Colonic mucosa (tissue), 4 donors: ENCODE data around the gene INMT. TPM values are rescaled to one million over a fixed set of nuclear protein-coding genes. Genes with fewer than 3 reads are reported as not detected.

Experiments
- DNase-seq: peaks from one replicate; pipeline ENCODE4 v3.0.0-alpha.2; 2020
- H3K27ac ChIP-seq: fragments of 200-600 bp; one replicate; pipeline ENCODE4 v1.8.0; 2021
- H3K27me3 ChIP-seq: fragments of 200-600 bp; one replicate; pipeline ENCODE4 v1.8.0; 2021
- H3K36me3 ChIP-seq: fragments of 200-600 bp; one replicate; pipeline ENCODE4 v1.8.0; 2021
- H3K4me1 ChIP-seq: fragments of 200-600 bp; one replicate; pipeline ENCODE4 v1.8.0; 2021; ENCODE audit warnings: mild to moderate bottlenecking
- H3K4me3 ChIP-seq: fragments of 200-600 bp; one replicate; pipeline ENCODE4 v1.8.0; 2021
- H3K9ac ChIP-seq, 2 donors: one replicate each; pipeline ENCODE4 v1.7.0; 2013; ENCODE audit warnings: control low read depth in 2 of 2, low read depth in 2 of 2, low read length in 2 of 2
- H3K9me3 ChIP-seq: fragments of 200-600 bp; one replicate; pipeline ENCODE4 v1.8.0; 2021
- intact Hi-C: fragments of 100-400 bp; cut with DNase I; formaldehyde crosslinking; loops from one replicate; pipeline ENCODE4 v1.14.1; 2022
- total RNA-seq, 2 donors: library from RNA; stranded (reverse); fragmentation: NEBNext Ultra II Directional in 1 of 2; extraction: Animal tissue kit (Norgen Biotek cat#: 25700) in 1 of 2; gene quantifications; one replicate each; pipeline ENCODE4 v1.2.1, GENCODE V29; 2021
- TF ChIP-seq, protein P1 (sequence below): fragments of 200-600 bp; IDR thresholded peaks from one replicate; pipeline ENCODE4 v1.8.0; 2022; ENCODE audit warnings: antibody characterized with exemption, mild to moderate bottlenecking
- donor health status: healthy.
- donor health status: DM: no; HTN: no; CAD: no.
- donor health status: DM: no; HTN: no; CAD: no.

The INMT gene
- total RNA-seq, 2 donors from 2014 or later = 2.3 to 6.0 TPM

- intact Hi-C loops = no loop called here
- no peak overlapping the region for H3K4me3 ChIP-seq
- no peak overlapping the region for H3K9ac ChIP-seq
- no peaks in the 10 kb centered on the region for H3K27me3 ChIP-seq
- H3K36me3 ChIP-seq = no peaks in the 10 kb centered on the region
- H3K27ac ChIP-seq = no peak overlapping the region
- DNase-seq = no peak
- no peaks in the 10 kb centered on the region for H3K4me1 ChIP-seq
- H3K9me3 ChIP-seq = no peaks in the 10 kb centered on the region
- TF ChIP-seq, protein P1, sequence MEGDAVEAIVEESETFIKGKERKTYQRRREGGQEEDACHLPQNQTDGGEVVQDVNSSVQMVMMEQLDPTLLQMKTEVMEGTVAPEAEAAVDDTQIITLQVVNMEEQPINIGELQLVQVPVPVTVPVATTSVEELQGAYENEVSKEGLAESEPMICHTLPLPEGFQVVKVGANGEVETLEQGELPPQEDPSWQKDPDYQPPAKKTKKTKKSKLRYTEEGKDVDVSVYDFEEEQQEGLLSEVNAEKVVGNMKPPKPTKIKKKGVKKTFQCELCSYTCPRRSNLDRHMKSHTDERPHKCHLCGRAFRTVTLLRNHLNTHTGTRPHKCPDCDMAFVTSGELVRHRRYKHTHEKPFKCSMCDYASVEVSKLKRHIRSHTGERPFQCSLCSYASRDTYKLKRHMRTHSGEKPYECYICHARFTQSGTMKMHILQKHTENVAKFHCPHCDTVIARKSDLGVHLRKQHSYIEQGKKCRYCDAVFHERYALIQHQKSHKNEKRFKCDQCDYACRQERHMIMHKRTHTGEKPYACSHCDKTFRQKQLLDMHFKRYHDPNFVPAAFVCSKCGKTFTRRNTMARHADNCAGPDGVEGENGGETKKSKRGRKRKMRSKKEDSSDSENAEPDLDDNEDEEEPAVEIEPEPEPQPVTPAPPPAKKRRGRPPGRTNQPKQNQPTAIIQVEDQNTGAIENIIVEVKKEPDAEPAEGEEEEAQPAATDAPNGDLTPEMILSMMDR = no peak
Observed at GRCh38 chr7:30805931-30806330, 54.0 kb downstream of the INMT start.

Other genes starting within 250 kb of the INMT start
- 100 to 1,000 TPM in 1 of 2 donors, 10 to 100 TPM in 1; 42.5 to 103 TPM for gene GGCT, start 247.3 kb upstream of the INMT start, total RNA-seq
- 100 to 1,000 TPM in 1 of 2 donors, 10 to 100 TPM in 1; 90.9 to 144 TPM for gene GARS1, start 157.3 kb upstream of the INMT start, total RNA-seq
- under 1 TPM in 1 of 2 donors, not detected in 1; 0.16 TPM for gene CRHR2, start 69.7 kb upstream of the INMT start, total RNA-seq
- gene MINDY4, start 19.3 kb downstream of the INMT start, total RNA-seq = 1 to 10 TPM; 2.2 to 4.2 TPM
- 10 to 100 TPM; 33.9 to 47.4 TPM for gene AQP1, start 159.7 kb downstream of the INMT start, total RNA-seq
- gene GHRHR, start 211.8 kb downstream of the INMT start, total RNA-seq = not detected